Measurements from ENCODE around the gene LITAF. TPM values are rescaled to one million over a fixed set of nuclear protein-coding genes. Genes with fewer than 3 reads are reported as not detected.
"Not testable (repeated sequence)": the region's sequence is repeated elsewhere in the genome, so short reads cannot be mapped to it uniquely, and the experiment has no call there.

The LITAF gene
- polyA plus RNA-seq, 4 donors = 107 to 122 (median 116) TPM

DNA sequence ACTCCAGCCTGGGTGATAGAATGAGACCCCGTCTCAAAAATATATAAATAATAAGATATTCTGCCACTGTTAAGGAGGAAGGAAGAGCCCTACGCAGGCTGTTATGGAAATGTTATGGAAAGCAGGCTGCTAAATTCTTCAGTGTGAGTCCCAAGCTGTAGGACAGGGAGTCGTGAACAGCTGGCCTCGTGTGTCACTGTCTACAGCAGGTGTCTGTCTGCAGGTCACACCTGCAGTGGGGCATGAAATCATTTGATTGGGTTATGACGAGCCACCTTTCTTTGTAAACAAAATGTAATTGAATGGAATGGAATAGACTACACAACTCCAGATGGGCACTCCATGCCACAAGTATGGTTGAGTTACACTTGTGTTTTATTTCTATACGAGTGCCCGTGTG lies 15.6 kb upstream of the LITAF start:
- no peak for DNase-seq (ENCODE audit: low read depth in 4 of 4, low spot score in 2 of 4)

DNA sequence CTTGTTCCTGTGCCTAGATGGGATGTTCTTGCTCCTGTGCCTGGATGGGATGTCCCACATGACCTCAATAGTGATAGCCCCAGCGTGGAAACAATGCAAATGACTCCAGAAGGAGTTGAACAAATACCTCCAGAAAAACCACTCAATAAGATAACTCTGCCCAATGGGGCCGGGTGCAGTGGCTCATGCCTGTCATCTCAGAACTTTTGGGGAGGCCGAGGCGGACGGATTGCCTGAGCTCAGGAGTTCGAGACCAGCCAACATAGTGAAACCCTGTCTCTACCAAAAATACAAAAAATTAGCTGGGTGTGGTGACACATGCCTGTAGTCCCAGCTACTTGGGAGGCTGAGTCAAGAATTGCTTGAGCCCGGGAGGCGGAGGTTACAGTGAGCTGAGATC lies 15.2 kb upstream of the LITAF start:
- no peak for DNase-seq (ENCODE audit: low read depth in 4 of 4, low spot score in 2 of 4)

DNA sequence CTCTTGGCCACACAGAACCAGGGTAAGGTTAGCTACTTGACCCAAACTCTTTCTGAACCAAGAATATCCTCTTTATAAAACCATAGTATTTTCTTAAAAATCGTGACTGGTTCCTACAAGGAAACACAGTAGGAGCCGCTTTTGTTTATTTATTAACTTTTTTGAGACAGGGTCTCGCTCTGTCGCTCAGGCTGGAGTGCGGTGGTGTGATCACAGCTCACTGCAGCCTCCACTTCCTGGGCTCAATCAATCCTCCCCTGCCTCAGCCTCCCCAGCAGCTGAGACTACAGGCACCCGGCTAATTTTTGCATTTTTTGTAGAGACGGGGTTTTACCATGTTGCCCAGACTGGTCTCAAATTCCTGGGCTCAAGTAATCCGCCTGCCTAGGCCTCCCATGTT lies 14.7 kb upstream of the LITAF start:
- DNase-seq (ENCODE audit: low read depth in 4 of 4, low spot score in 2 of 4) = no peak

DNA sequence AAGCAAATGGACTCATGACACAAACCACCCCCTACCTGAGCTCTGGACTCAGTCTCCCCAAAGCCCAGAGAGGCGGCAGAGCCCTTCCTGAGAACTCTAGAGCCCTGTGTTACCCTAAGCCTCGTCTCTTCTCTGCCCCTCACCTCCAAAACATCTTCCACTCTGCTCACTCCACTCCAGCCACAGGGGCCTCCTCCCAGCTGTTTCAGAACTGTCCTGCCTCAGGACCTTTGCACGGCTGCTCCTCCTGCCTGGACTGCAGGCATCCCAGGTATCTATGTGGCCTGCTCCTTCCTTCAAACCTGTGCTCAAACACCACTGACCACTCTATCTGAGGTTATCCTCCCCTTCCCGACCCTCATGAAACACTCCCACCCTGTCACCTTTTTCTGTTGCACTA lies 12.9 kb upstream of the LITAF start:
- no peak for DNase-seq (ENCODE audit: low read depth in 4 of 4, low spot score in 2 of 4)

DNA sequence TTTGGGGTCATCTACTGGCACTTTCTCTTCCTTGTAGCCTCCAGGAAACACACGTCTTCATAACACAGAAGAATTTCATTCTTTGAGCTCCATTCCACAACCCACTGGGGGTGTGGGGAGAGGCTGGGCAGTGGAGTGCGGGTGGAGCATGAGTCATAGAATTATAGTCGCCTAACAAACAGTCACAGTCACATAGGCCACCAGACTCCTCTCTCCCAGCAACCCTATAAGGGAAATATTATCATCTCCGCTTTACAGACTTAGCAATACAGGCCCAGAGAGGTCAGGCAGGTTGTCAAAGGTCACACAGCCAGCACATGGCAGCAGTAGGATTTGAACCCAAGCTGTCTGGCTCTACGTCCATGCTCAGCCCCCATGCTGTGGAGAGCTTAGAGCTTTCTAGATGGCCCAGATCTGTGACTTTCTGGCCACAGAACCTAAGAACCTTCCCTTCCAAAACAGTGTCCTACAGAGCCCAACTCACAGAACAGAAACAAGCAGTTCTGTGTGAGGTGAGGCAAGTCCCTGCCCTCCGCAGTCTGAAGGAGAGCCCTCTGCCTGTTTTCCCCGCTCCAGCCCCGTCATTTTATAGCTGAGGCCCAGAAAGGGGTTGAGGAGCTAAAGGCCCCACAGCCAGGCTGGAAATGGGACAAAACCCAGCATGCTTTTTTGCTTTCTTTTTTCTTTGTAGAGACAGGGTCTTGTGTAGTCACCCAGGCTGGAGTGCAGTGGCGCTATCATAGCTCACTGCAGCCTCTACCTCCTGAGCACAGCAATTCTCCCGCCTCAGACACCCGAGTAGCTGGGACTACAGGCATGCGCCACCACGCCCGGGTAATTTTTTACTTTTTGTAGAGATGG lies 10.7 kb upstream of the LITAF start:
- DNase-seq (ENCODE audit: low read depth in 4 of 4, low spot score in 2 of 4) = no peak

DNA sequence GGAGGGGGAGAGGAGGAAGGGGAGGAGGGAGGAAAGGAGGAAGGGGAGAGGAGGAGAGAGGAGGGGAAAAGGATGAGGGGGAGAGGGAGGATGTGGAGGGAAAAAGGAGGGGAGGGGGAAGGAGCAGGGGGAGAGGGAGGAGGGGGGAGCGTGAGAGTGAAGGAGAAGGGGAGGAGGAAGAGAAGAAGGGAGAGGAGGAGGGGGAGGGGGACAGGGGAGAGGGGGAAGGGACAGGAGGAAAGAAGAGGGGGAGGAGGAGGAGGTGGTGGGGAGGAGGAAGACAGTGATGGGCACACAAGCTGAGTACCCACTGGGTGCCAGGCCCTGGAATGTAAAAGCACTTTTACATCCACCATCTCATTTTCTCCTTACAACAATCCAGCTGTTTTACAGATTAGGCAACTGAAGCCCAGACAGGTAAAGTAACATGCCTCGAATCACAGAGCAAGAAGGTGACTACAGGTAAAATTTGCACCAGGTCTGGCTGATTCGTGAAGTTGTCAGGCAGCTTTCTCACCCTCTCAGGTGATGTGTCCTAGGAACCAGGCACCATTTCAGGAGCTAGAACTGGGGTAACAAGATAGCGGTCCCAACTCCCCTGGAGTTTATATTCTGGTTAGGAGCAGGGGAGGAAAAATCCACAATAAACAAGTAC lies 10.0 kb upstream of the LITAF start:
- DNase-seq (ENCODE audit: low read depth in 4 of 4, low spot score in 2 of 4) = no peak

DNA sequence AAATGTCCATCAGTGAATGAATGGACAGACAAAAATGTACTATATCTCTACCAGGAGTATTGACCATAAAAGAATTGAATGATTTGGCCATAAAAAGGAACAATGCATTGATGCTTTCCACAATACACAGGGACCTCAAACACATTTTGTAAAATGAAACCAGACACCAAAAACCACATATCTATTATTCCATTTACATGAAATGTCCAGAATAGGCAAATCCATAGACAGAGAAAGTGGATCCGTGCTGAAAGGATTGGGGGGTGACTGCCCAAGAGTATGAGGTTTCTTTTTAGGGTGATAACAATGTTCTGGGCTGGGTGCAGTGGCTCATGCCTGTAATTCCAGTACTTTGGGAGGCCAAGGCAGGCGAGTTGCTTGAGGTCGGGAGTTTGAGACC lies 6.9 kb upstream of the LITAF start:
- DNase-seq (ENCODE audit: low read depth in 4 of 4, low spot score in 2 of 4) = no peak

DNA sequence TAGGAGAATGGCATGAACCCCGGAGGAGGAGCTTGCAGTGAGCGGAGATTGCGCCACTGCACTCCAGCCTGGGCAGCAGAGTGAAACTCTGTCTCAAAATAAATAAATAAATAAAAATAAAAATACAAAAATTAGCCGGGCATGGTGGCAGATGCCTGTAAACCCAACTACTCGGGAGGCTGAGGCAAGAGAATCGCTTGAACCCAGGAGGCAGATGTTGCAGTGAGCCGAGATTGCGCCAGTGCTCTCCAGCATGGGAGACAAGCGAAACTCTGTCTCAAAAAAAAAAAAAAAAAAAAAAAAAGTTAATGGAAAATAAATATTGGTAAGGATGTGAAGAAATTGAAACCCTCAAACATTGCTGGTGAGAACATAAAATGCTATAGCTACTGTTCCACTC lies 6.4 kb upstream of the LITAF start:
- not testable (repeated sequence) for DNase-seq (ENCODE audit: low read depth in 4 of 4, low spot score in 2 of 4)

DNA sequence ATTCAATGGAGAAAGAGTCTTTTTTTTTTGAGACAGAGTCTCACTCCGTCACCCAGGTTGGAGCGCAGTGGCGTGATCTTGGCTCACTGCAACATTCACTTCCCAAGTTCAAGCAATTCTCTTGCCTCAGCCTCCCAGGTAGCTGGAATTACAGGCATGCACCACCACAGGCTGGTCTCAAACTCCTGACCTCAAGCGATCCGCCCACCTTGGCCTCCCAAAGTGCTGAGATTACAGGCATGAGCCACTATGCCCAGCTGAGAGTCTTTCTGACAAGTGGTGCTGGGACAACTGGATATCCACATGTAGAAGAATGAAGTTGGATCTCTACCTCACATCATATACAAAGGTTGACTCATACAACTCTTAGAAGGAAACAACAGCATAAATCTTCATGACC lies 4.9 kb upstream of the LITAF start:
- not testable (repeated sequence) for DNase-seq (ENCODE audit: low read depth in 4 of 4, low spot score in 2 of 4)

DNA sequence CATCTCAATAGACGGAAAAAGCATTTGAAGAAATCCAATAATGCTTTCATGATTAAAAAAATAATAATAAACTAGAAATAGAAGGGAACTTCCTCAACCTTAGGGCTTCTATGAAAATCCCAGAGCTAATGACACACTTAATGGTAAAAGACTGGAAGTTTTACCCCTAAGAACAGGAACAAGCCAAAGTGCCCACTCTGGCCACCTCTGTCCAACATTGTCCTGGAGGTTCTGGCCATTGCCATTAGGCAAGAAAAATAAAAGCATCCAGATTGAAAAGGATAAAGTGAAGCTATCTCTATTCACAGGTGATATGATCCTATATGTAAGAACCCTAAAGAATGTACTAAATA lies 2.5 kb upstream of the LITAF start:
- DNase-seq (ENCODE audit: low read depth in 4 of 4, low spot score in 2 of 4) = no peak

DNA sequence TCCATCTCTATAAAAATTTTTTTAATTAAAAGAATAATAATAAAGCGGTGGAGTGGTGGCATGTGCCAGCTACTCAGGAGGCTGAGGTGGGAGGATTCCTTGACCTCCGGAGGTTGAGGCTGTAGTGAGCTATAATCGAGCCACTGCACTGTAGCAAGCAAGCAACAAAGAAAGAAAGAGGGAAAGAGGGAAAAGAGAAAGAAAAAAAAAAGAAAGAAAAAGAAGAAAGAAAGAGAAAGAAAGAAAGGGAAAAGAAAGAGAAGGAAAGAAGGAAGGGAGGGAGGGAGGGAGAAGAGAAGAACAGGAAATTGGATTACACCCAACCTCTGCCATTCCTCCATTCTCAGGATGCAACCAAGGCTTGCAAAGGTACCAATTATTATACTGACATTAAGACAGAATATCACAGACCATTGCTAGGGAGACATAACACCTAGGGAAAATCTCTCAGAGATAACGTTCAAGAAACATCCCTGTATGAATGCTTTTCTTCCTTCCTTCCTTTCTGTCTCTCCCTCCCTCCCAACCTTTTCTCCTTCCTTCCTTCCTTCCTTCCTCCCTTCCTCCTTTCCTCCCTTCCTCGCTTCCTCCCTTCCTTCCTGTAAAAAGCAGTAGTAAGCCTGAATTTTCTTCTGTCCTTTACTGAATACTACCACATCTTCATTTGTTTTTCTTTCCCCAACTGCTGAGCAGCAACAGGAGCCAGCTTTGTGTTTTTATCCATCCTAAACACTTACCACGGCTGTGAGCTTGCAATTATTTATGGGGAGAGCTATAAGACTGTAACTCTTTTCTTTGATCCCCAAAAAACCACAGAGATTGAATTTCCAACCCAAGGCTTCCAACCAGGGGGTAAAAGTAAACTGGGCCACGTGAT lies 1.8 kb upstream of the LITAF start:
- DNase-seq (ENCODE audit: low read depth in 4 of 4, low spot score in 2 of 4) = no peak

DNA sequence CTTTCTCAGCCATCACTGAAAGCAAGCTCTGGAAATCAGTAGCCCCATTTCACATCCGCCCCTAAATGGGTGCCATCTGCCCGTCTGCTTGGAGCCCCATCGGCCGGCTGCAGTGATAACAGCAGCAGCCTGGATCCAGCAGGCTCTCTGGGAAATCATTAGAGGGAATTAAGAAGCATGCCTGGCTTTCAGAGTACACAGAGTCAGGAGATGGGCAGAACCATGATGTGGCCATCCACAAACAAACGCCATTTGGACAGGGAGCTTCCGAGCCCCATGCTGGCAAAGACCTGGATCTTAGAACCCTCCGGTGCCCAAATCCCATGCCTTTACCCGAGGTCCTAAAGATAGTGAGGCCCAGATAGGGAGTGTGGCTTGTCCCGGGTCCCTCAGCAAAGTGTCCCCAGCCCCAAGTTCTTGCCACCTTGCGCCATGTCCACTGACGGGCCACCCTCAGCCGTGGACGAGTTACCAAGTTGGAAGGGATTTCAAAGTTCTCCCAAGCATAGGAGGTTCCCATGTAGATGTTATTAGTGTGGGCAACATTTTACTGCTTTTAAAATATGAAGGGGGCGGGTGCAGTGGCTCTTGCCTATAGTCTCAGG lies 1.0 kb upstream of the LITAF start:
- DNase-seq (ENCODE audit: low read depth in 4 of 4, low spot score in 2 of 4) = no peak

DNA sequence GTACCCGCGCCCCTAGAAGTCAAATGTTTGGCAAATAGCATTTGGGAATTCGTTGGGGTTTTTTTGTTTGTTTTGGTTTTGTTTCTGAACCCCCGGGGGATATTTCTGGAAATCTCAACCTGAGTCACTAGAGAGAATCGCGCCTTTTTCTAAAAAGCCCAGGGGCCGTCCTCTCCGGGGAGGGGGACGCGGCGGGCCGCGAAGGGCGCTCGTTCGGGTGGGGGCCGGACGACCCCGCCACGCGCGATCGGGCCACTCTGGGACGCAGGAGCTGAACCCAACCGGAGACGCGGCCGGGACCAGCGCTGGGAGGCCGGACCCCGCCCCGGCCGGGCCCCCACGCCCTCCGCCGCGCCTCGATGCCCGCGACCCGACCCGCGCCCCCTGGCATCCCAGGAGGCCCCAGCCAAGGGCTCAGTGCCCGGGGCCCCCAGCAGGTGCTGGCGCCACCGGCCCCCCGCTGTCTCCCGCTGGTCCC lies 302 bp downstream of the LITAF start:
- DNase-seq (ENCODE audit: low read depth in 4 of 4, low spot score in 2 of 4) = no peak

DNA sequence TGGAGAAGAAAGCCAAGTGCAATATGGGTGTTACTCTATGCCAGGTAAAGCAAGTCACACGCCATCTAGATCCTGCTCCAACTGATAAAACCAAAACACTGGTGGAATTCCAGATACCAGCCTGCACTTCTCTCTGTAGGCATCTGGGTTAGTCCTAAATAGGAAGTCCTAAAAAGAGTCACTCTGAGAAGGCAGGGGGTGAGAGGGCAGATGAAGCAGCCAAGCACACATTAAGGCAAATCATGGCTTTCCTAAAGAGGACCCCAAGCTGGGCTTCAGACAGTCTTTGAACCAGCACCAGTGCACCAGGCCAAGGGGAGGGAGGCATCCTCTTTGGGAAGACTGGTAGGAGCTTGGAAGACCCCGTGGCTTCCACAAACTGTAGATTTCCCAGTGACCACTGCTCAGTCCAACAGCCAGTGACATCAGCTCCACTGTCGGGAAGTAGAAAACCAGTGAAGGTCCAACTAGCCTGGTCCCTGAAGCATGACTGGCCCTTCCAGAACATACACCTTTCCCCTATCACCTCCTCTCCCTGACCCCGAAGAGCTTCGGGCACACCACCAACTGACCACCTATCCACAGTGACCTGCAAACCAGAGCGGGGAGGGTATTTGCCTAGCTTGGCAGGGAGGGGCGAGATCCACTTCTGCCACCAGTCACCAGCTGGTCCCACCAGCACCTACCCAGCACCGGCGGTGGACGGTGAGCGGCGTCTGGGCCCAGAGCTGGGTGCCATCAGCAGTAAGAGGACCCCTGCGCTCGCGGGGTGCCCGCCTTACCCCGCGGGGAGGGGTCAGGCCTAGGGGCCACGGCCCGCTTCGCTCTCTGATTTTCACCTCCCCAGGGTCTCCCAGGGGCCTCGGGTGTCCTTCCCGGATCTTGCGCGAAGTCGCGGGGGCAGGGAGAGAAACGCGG lies 1.0 kb downstream of the LITAF start:
- DNase-seq (ENCODE audit: low read depth in 4 of 4, low spot score in 2 of 4) = no peak

DNA sequence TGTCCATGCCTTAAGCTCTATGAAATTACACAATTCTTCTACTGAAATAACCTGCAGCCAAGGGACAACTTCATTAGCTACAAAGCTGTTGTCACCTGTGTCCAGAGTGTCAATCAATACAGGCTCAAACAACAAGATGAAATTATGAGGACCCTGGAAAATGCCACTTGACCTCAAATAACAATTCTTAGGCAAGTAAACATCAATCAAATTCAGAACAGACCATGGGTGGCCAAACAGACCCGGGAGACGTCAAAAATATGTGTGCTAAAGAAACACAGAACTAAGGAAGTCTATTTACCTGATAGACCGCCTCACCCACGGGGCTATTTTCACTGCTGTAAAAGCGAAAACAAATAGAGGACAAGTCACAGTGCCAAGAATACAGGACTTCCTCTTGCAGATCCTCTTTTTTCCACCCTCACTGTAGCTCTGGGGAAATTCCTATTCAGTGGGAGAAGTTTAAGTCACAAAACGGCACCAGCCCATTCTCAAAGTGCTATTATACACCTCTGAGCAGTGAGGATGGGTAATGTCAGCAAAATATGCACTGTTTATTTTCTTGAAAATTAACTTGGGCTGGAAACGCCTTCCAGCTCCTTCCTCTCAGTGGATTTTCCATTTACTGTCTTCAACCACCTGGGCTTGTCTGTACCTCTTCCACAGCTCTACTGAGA lies 2.7 kb downstream of the LITAF start:
- DNase-seq (ENCODE audit: low read depth in 4 of 4, low spot score in 2 of 4) = no peak

DNA sequence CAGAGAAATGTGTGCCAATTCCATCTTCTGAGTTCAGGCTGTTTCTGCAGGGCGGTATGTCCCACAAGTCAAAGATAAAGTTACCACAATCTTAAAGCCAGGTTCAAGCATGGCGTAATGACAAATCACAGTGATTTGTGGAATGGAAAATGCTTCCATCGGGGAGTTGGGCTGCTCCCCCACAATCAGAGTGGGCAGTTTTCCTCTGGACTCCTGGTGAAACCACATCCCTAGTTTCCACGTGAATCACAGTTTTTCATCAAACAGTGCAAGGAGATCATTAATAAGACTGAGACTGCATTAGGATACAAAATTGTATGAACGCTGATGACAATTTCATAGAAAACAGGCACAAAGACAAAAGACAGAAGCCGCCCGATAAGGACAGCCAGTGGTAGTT lies 3.6 kb downstream of the LITAF start:
- DNase-seq (ENCODE audit: low read depth in 4 of 4, low spot score in 2 of 4) = no peak

DNA sequence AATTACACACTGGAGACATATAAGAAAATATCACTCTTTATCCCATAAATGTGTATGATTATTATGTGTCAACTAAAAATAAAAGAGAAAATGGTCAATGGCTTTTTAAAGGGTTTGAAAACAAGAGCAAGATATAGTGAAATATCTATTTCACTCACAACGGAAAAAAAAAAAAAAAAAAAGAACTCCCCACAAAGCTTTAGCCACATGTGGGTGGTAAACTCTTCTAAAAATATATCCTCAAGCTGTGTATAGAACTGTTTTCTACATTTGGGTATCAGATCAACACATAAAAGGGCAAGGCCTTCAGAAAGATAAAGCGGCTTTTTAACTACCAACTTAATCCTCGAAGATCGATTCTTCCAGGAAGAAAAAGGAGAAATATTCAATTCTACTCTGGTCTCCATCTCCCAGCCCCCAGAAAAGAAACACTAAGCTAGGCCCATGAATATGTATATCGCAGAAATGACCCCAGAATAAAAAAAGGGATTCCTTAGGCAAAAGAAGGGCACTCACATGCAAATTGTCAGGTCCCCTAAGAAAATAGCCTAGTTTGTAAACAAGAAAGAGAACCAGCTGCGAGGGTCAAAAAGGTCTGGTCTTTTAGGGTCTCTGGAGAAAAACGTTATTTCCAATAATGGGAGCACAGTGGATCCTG lies 4.4 kb downstream of the LITAF start:
- DNase-seq (ENCODE audit: low read depth in 4 of 4, low spot score in 2 of 4) = no peak

DNA sequence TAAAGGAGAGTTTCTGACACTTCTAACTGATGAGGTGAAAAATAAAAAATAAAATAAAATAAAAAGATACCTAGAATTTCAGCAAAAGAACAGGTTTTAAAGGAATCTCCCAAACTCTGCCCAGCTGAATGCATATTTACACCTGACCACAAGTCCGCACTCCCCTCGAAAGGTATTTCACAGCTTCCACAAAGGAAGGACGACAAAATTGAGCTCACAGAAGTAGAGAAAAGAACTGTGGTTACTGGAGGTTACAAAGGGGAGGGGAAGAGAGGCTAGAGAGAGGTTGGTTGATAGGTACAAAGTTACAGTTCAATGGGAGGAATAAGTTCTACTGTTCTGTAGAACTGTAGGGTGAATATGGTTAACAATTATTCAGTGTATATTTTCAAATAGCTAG lies 5.0 kb downstream of the LITAF start:
- no peak for DNase-seq (ENCODE audit: low read depth in 4 of 4, low spot score in 2 of 4)

Data from left renal cortex interstitium (tissue), 4 donors.